SK-N-SH (cell line): ENCODE data around the gene APOD. TPM values are rescaled to one million over a fixed set of nuclear protein-coding genes. Genes with fewer than 3 reads are reported as not detected.

Experiments used
- CTCF ChIA-PET: fragments of 300-600, 350-600 bp; formaldehyde crosslinking; extraction: SDS; loops from one replicate; lab custom pipeline; 2021; lab: Yijun Ruan, JAX
- POLR2A ChIA-PET: fragments of 350-600 bp; sonication (Branson Sonifier 250); formaldehyde crosslinking; extraction: SDS; loops from one replicate; lab custom pipeline; 2020; ENCODE audit warnings: antibody characterized with exemption, inconsistent platforms; lab: Yijun Ruan, JAX
- DNase-seq: peaks from one replicate; pipeline ENCODE4 v3.0.0; 2012
- H2AFZ ChIP-seq: fragments of 200-600 bp; sonication (generic); 2 replicates; pipeline ENCODE4 v1.8.1; 2016; ENCODE audit warnings: antibody characterized with exemption, mild to moderate bottlenecking, low read depth
- H3F3A ChIP-seq: fragments of 200-600 bp; sonication (generic); replicated peaks from 2 replicates; pipeline ENCODE3; 2016; ENCODE audit warnings: antibody characterized with exemption, mild to moderate bottlenecking; ENCODE audit not compliant: insufficient read depth
- H3K27ac ChIP-seq, 2 experiments: fragments of 200-500 bp in 1 of 2; fragments of 200-600 bp in 1 of 2; sonication (Bioruptor generic) in 1 of 2; sonication (generic), shearing (Covaris generic) in 1 of 2; 2 replicates each; pipeline versions ENCODE4 v1.5.1 to v1.6.1; 2014 to 2016; ENCODE audit warnings: low read depth in 2 of 2, inconsistent platforms in 1 of 2, low read length in 1 of 2, mild to moderate bottlenecking in 1 of 2, mixed read lengths in 1 of 2
- H3K27me3 ChIP-seq: fragments of 200-600 bp; sonication (generic), shearing (Covaris generic); 2 replicates; pipeline ENCODE4 v1.6.1; 2016; ENCODE audit warnings: mixed run types; ENCODE audit not compliant: insufficient read depth
- H3K36me3 ChIP-seq, 2 experiments: fragments of 200-500 bp in 1 of 2; fragments of 200-600 bp in 1 of 2; sonication (Bioruptor generic) in 1 of 2; sonication (generic) in 1 of 2; replicated peaks in 1 of 2; 2 replicates each; pipeline versions ENCODE3 to v1.5.1; 2014 to 2016; ENCODE audit warnings: low read length in 1 of 2, mild to moderate bottlenecking in 1 of 2; ENCODE audit not compliant: insufficient read depth in 2 of 2, control insufficient read depth in 1 of 2
- H3K4me1 ChIP-seq, 2 experiments: fragments of 200-500 bp in 1 of 2; fragments of 200-600 bp in 1 of 2; sonication (Bioruptor generic) in 1 of 2; sonication (generic), shearing (Covaris generic) in 1 of 2; 2 replicates each; pipeline versions ENCODE4 v1.5.1 to v1.6.1; 2014 to 2016; ENCODE audit warnings: low read depth in 1 of 2, low read length in 1 of 2, mixed run types in 1 of 2; ENCODE audit not compliant: insufficient read depth in 2 of 2, control insufficient read depth in 1 of 2
- H3K4me2 ChIP-seq: fragments of 200-600 bp; sonication (generic), shearing (Covaris generic); 2 replicates; pipeline ENCODE4 v1.6.1; 2017; ENCODE audit warnings: mixed run types
- H3K4me3 ChIP-seq, 2 experiments: fragments of 200-500 bp in 1 of 2; fragments of 200-600 bp in 1 of 2; sonication (Bioruptor generic) in 1 of 2; sonication (generic), shearing (Covaris generic) in 1 of 2; 2 replicates each; pipeline versions ENCODE4 v1.5.1 to v1.8.1; 2014 to 2016; ENCODE audit warnings: low read depth in 2 of 2, inconsistent platforms in 1 of 2, low read length in 1 of 2, mild to moderate bottlenecking in 1 of 2, mixed read lengths in 1 of 2, moderate library complexity in 1 of 2
- H3K79me2 ChIP-seq: fragments of 200-600 bp; sonication (generic); 2 replicates; pipeline ENCODE4 v1.8.1; 2017; ENCODE audit warnings: mild to moderate bottlenecking; ENCODE audit not compliant: insufficient read depth
- H3K9ac ChIP-seq: fragments of 200-600 bp; sonication (generic); 2 replicates; pipeline ENCODE4 v1.6.1; 2017; ENCODE audit warnings: mixed run types
- H3K9me2 ChIP-seq: fragments of 200-600 bp; sonication (generic); 2 replicates; pipeline ENCODE4 v1.6.1; 2017; ENCODE audit warnings: mixed run types
- H3K9me3 ChIP-seq: fragments of 200-600 bp; sonication (generic); 2 replicates; pipeline ENCODE4 v1.6.1; 2017; ENCODE audit warnings: mixed run types, mild to moderate bottlenecking, moderate library complexity
- H4K20me1 ChIP-seq: fragments of 200-600 bp; sonication (generic); 2 replicates; pipeline ENCODE4 v1.6.1; 2017; ENCODE audit warnings: mild to moderate bottlenecking, mixed run types; ENCODE audit not compliant: insufficient read depth
- CHD2 ChIP-seq: fragments of 150-350 bp; IDR thresholded peaks from 2 replicates; pipeline ENCODE4 v1.6.1; 2018; ENCODE audit warnings: low read length; ENCODE audit not compliant: partially characterized antibody
- CTCF ChIP-seq: fragments of 200-600 bp; sonication (generic); IDR thresholded peaks from 2 replicates; pipeline ENCODE4 v1.6.1; 2017; ENCODE audit warnings: antibody characterized with exemption, mild to moderate bottlenecking, moderate library complexity
- EP300 ChIP-seq, 2 experiments: IDR thresholded peaks; 2 replicates each; pipeline versions ENCODE4 v1.4.0 to v1.6.1; 2012; ENCODE audit warnings: borderline replicate concordance in 1 of 2, low read depth in 1 of 2, low read length in 1 of 2
- FOSL2 ChIP-seq: IDR thresholded peaks from 2 replicates; pipeline ENCODE4 v1.4.0; 2012; ENCODE audit warnings: low read depth, mild to moderate bottlenecking, moderate library complexity, borderline replicate concordance
- FOXM1 ChIP-seq: IDR thresholded peaks from 2 replicates; pipeline ENCODE4 v1.4.0; 2012; ENCODE audit warnings: low read depth, mild to moderate bottlenecking
- GABPA ChIP-seq: IDR thresholded peaks from 2 replicates; pipeline ENCODE4 v1.4.0; 2012; ENCODE audit warnings: low read depth, mild to moderate bottlenecking
- GATA2 ChIP-seq: sonication (generic); formaldehyde crosslinking; IDR thresholded peaks from 2 replicates; pipeline ENCODE4 v1.5.0; 2020; ENCODE audit warnings: mild to moderate bottlenecking, missing genetic modification reagents
- JUND ChIP-seq: IDR thresholded peaks from 2 replicates; pipeline ENCODE4 v1.4.0; 2012
- MEF2A ChIP-seq: IDR thresholded peaks from 2 replicates; pipeline ENCODE4 v1.4.0; 2012; ENCODE audit warnings: low read depth, borderline replicate concordance
- NRF1 ChIP-seq: IDR thresholded peaks from 2 replicates; pipeline ENCODE4 v1.6.1; 2012; ENCODE audit warnings: low read depth, mild to moderate bottlenecking, low read length
- PBX3 ChIP-seq: IDR thresholded peaks from 2 replicates; pipeline ENCODE4; 2012
- RAD21 ChIP-seq: IDR thresholded peaks from 2 replicates; pipeline ENCODE4 v1.6.1; 2012; ENCODE audit warnings: mild to moderate bottlenecking, low read length
- RCOR1 ChIP-seq: fragments of 150-350 bp; IDR thresholded peaks from 2 replicates; pipeline ENCODE4 v1.6.1; 2017; ENCODE audit warnings: antibody characterized with exemption, low read length
- RFX5 ChIP-seq: IDR thresholded peaks from 2 replicates; pipeline ENCODE4 v1.6.1; 2012; ENCODE audit warnings: mild to moderate bottlenecking, improper control_type of control experiment, low read length
- RXRA ChIP-seq: IDR thresholded peaks from 2 replicates; pipeline ENCODE4 v1.4.0; 2012; ENCODE audit warnings: low read depth, mild to moderate bottlenecking, borderline replicate concordance
- TCF12 ChIP-seq: IDR thresholded peaks from 2 replicates; pipeline ENCODE4 v1.4.0; 2012
- TEAD4 ChIP-seq: IDR thresholded peaks from 2 replicates; pipeline ENCODE4 v1.4.0; 2012; ENCODE audit warnings: mild to moderate bottlenecking, borderline replicate concordance; ENCODE audit not compliant: insufficient read depth
- USF2 ChIP-seq: fragments of 150-350 bp; IDR thresholded peaks from 2 replicates; pipeline ENCODE4 v1.6.1; 2017; ENCODE audit warnings: antibody characterized with exemption, low read length, low read depth, borderline replicate concordance
- YY1 ChIP-seq: IDR thresholded peaks from 2 replicates; pipeline ENCODE4 v1.4.0; 2012; ENCODE audit warnings: low read depth, mild to moderate bottlenecking
- ZBTB33 ChIP-seq: IDR thresholded peaks from 2 replicates; pipeline ENCODE4 v1.4.0; 2012; ENCODE audit warnings: low read depth, borderline replicate concordance
- WGBS: methylation state at CpG from one replicate; pipeline ENCODE4 v1.1.6; 2017; ENCODE audit warnings: low lambda C conversion rate; 5-methylcytosine and 5-hydroxymethylcytosine counted together
- polyA plus RNA-seq, 3 experiments: library from polyadenylated mRNA; depleted of rRNA; stranded (reverse); fragments of >200 nt; gene quantifications; 2 replicates each; pipeline ENCODE4 v1.2.3, GENCODE V29; 2012

APOD gene
- polyA plus RNA-seq, 1 of the 3 experiments (the other 2 are of a cell fraction): 0.05 TPM

GRCh38 chr3:195542316-195542697, 41.4 kb downstream of the APOD start (continued):
- TF ChIP-seq ZBTB33: no peak
- TF ChIP-seq RAD21: no peak
- no peak for TF ChIP-seq YY1

GRCh38 chr3:195540511-195540910, 43.2 kb downstream of the APOD start:
- Histone ChIP-seq H2AFZ (no peak overlapping the region), H3K9me3 (no peaks in the 10 kb centered on the region), H3K27ac (no peak overlapping the region), H4K20me1 (peaks cover 34% of the 10 kb centered on the region), H3K27me3 (no peaks in the 10 kb centered on the region), H3K36me3 (no peaks in the 10 kb centered on the region), H3K4me3 (no peak overlapping the region), H3K9ac (no peak overlapping the region), H3K9me2 (no peaks in the 10 kb centered on the region), H3K79me2 (peaks cover 68% of the 10 kb centered on the region), H3F3A (no peaks in the 10 kb centered on the region), H3K4me1 (peaks cover 10 to 20% of the 10 kb centered on the region in 2 experiments), H3K4me2 (peak overlapping the region; percentile 86; the same call in 1 of the 2 replicates)
- ChIA-PET POLR2A (no interaction called here), CTCF (interaction anchor here (0.8 kb wide), 1 partner anchor 269 kb away, joined by 3 read pairs; the partner anchor contains the start of gene XXYLT1)
- TF ChIP-seq JUND (no peak), EP300 (IDR thresholded peaks at IDR 0.05; ENCODE audit: borderline replicate concordance in 1 of 2, low read depth in 1 of 2, low read length in 1 of 2) (no peak), RAD21 (no peak), RCOR1 (no peak), TEAD4 (no peak), GATA2 (no peak), FOSL2 (no peak), CTCF (no peak), RXRA (no peak), GABPA (no peak), NRF1 (no peak), MEF2A (no peak), TCF12 (no peak), CHD2 (no peak), RFX5 (no peak), FOXM1 (no peak), USF2 (no peak), PBX3 (no peak)
- DNase-seq: no peak
- WGBS: 78% methylated on average over 6 of the region's 6 CpGs
